T-helper 17 cell (primary cell): ENCODE results near the gene TIMM21. TPM values are rescaled to one million over a fixed set of nuclear protein-coding genes. Genes with fewer than 3 reads are reported as not detected.

Experiments used
- ATAC-seq: fragments of 150-1000 bp; cut with Tn5 transposase; 2 replicates; pipeline ENCODE4 v1.10.0; 2021; ENCODE audit warnings: mild to moderate bottlenecking, moderate library complexity
- DNase-seq, 3 donors: peaks; one replicate each; pipeline versions ENCODE4 v3.0.0 to v3.0.0-alpha.2; 2020 to 2021
- H3K9me3 ChIP-seq: one replicate; pipeline ENCODE4 v1.7.0; 2013; ENCODE audit warnings: low read length, mild to moderate bottlenecking; ENCODE audit not compliant: control insufficient read depth, poor library complexity, severe bottlenecking
- H3K27ac Mint-ChIP-seq: one replicate; pipeline ENCODE4 v1.8.0; 2022; ENCODE audit warnings: mild to moderate bottlenecking, moderate library complexity, mixed read lengths
- H3K27me3 Mint-ChIP-seq: one replicate; pipeline ENCODE4 v1.8.0; 2022; ENCODE audit warnings: mixed read lengths
- H3K36me3 Mint-ChIP-seq: one replicate; pipeline ENCODE4 v1.8.0; 2022; ENCODE audit warnings: low read depth, mixed read lengths
- H3K4me1 Mint-ChIP-seq: one replicate; pipeline ENCODE4 v1.8.0; 2022; ENCODE audit warnings: mild to moderate bottlenecking, mixed read lengths
- H3K4me3 Mint-ChIP-seq: one replicate; pipeline ENCODE4 v1.8.0; 2022; ENCODE audit warnings: mild to moderate bottlenecking, moderate library complexity, mixed read lengths
- total RNA-seq, 4 donors: library from RNA in 2 of 4; stranded (reverse) in 2 of 4; gene quantifications; one replicate each; pipeline ENCODE4 v1.2.3 and lab custom pipeline; 2022 to 2026

TIMM21 gene
- total RNA-seq, 2 donors from 2014 or later: 10.3 to 12.1 TPM

- ATAC-seq: no peak
- Mint-ChIP-seq H3K4me1 (peaks cover 30% of the 10 kb centered on the region), H3K4me3 (no peak overlapping the region), H3K27me3 (no peaks in the 10 kb centered on the region), H3K27ac (peak overlapping the region; percentile 72), H3K36me3 (peaks cover 12% of the 10 kb centered on the region)
- no peak for DNase-seq
- H3K9me3 ChIP-seq: no peaks in the 10 kb centered on the region
Observed at GRCh38 chr18:74153377-74153776, 5.1 kb downstream of the TIMM21 start.

GRCh38 chr18:74153793-74154192, 5.5 kb downstream of the TIMM21 start:
- DNase-seq (no peak), ATAC-seq (no peak)
- Mint-ChIP-seq H3K4me1 (peaks cover 27% of the 10 kb centered on the region), H3K27ac (no peak overlapping the region), H3K36me3 (peaks cover 12% of the 10 kb centered on the region), H3K4me3 (peak overlapping the region; percentile 41), H3K27me3 (no peaks in the 10 kb centered on the region)
- no peaks in the 10 kb centered on the region for H3K9me3 ChIP-seq

DNA sequence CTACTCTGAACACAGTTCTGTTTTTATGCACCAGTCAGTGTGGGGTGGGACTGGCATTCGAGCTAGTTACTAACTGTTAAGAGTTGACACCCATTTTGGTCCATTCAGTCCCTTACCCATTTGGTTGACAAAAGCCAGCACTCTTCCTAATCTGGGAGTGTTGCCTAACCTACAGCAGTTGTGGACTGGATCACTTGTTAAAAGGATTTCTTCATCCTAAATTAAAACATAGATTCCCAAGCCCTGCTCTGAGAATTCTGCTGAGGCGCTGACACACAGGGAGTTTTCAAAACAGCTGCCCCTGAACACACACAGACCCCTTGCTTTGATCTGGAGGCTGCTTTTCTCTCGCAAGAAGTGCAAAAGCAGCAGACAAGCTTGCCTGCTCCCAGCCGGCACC, 6.4 kb downstream of the TIMM21 start:
- DNase-seq: no peak
- no peak for ATAC-seq
- Mint-ChIP-seq H3K36me3 (peaks cover 12% of the 10 kb centered on the region), H3K27ac (no peak overlapping the region), H3K4me1 (peaks cover 21% of the 10 kb centered on the region), H3K4me3 (no peak overlapping the region), H3K27me3 (no peaks in the 10 kb centered on the region)
- no peaks in the 10 kb centered on the region for H3K9me3 ChIP-seq

GRCh38 chr18:74155276-74155675, 7.0 kb downstream of the TIMM21 start:
- DNase-seq: no peak
- Mint-ChIP-seq H3K4me3 (no peak overlapping the region), H3K4me1 (peaks cover 17% of the 10 kb centered on the region), H3K27me3 (no peaks in the 10 kb centered on the region), H3K36me3 (peaks cover 12% of the 10 kb centered on the region), H3K27ac (no peak overlapping the region)
- no peak for ATAC-seq
- no peaks in the 10 kb centered on the region for H3K9me3 ChIP-seq

DNA sequence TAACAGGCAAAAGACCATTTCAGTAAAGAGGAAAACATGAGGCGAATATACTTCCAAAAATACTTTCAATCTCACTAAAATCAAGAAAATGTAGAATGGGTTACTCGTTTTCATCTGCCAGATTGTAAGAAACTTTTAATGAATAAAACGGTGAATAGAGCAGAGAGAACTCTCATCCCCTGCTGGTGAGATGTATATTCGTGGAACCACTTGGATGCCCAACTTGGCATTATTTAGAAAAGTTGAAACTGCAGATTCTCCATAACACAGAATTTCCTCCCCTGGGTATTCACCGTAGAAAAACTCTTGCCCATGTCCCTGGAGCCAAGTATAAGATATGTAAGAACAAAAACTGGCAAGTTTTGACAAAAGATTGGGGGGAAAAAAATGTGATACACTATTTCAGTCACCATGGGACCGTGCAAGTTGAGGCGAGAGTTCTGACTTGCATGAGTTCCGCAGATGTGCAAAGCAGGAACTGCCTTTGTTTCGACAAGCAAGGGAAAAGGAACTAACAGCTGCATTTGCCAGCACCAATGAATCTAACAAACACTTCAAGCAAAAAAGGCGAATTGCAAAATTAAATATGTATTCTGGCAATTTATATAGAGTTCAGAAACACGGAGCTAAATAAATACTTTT, 14.8 kb downstream of the TIMM21 start:
- Mint-ChIP-seq H3K27me3 (peaks cover 21% of the 10 kb centered on the region), H3K36me3 (peaks cover 18% of the 10 kb centered on the region), H3K4me3 (no peak overlapping the region), H3K4me1 (peaks cover 2% of the 10 kb centered on the region), H3K27ac (peak overlapping the region; percentile 71)
- ATAC-seq: no peak
- no peaks in the 10 kb centered on the region for H3K9me3 ChIP-seq
- no peak for DNase-seq

DNA sequence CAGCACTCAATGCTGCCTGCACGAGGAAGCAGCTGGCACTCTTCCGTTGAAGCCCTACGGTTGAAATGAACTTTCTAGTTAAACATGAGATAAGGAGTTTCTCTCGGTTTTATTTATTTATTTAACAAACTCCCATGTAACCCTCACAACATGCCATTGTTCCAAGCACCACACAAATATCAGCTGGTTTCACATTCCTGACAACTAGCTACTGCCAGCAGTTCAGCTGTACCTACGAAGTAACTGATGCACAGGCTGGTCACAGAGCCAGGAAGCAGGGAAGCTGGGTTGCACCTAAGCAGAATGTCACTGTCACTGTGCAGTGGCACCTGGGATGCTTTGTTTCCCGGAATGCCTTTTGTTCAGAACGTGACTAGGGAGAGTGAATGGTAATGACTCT, 18.1 kb downstream of the TIMM21 start:
- H3K9me3 ChIP-seq: no peaks in the 10 kb centered on the region
- Mint-ChIP-seq H3K27ac (no peak overlapping the region), H3K4me3 (no peak overlapping the region), H3K27me3 (peaks cover 42% of the 10 kb centered on the region), H3K4me1 (peaks cover 2% of the 10 kb centered on the region), H3K36me3 (peaks cover 9% of the 10 kb centered on the region)
- ATAC-seq (no peak), DNase-seq (no peak)

- peak overlapping the region; percentile 61 for H3K27ac Mint-ChIP-seq
- no peak for ATAC-seq
- DNase-seq: no peak
- H3K4me1 Mint-ChIP-seq: peaks cover 13% of the 10 kb centered on the region
- H3K9me3 ChIP-seq: no peaks in the 10 kb centered on the region
- peaks cover 76% of the 10 kb centered on the region for H3K27me3 Mint-ChIP-seq
- H3K4me3 Mint-ChIP-seq: peak overlapping the region; percentile 49
- H3K36me3 Mint-ChIP-seq: no peaks in the 10 kb centered on the region
Observed at GRCh38 chr18:74171910-74172606, 23.7 kb downstream of the TIMM21 start.

DNA sequence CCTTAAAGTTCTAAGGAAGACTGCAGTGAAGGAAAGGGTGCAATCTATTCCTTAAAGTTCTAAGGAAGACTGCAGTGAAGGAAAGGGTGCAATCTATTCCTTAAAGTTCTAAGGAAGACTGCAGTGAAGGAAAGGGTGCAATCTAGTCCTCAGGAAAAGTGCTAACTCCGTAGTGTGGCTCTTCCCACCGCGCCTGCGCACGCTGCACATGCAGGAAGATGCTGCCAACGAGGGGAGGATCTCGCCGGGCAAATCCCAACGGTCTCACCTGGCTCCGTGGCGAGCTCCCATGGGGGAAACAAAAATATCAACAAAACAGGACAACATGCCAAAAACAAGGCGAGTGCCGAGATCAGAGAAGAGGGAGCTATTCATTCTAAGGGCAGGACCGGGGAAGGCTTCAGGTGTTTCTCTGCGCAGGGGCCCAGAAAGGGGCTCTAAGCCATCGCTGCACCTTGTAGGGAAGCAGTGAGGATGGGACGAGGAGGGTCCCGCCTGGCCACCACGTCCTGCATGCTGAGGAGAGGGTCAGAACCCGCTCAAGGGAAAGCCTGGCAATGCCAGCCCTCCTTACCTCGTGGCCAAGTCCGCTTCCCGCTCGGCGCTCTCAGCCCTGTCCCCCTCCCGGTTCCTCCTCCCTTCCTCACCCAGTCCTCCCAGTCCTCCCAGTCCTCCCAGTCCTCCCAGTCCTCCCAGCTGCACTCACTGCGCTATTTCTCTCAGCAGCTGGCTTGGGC, 24.5 kb downstream of the TIMM21 start:
- H3K36me3 Mint-ChIP-seq: no peaks in the 10 kb centered on the region
- H3K9me3 ChIP-seq: no peaks in the 10 kb centered on the region
- H3K4me1 Mint-ChIP-seq: peaks cover 13% of the 10 kb centered on the region
- peak overlapping the region; percentile 61 for H3K27ac Mint-ChIP-seq
- peaks cover 76% of the 10 kb centered on the region for H3K27me3 Mint-ChIP-seq
- H3K4me3 Mint-ChIP-seq: peak overlapping the region; percentile 36
- no peak for ATAC-seq
- no peak for DNase-seq

- no peak overlapping the region for H3K27ac Mint-ChIP-seq
Observed at GRCh38 chr18:74173434-74173750, 25.1 kb downstream of the TIMM21 start.

DNA sequence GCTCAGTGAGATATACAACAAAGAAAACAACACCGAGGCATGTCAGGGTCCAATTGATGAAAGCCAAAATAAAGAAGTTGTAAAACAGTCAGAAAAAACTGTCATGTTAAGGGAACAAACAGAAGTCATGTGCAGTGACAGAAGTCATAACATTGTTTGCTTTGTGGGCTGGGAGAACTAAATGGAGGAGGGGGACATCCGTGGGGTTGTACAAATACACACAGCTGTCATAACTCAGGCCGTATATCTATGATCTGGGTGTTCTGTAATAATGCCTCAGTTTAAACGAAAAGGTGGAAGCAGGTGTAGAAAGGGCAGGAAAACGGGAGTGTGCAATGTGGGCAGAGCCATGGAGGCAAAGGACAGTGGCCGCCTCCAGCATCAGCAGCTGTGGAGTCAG, 27.3 kb downstream of the TIMM21 start:
- Mint-ChIP-seq H3K27ac (no peak overlapping the region), H3K27me3 (peaks cover 71% of the 10 kb centered on the region), H3K4me1 (peaks cover 13% of the 10 kb centered on the region), H3K36me3 (no peaks in the 10 kb centered on the region), H3K4me3 (no peak overlapping the region)
- H3K9me3 ChIP-seq: no peaks in the 10 kb centered on the region
- no peak for DNase-seq
- no peak for ATAC-seq

More at GRCh38 chr18:74173434-74173750, 25.1 kb downstream of the TIMM21 start:
- Mint-ChIP-seq H3K36me3 (no peaks in the 10 kb centered on the region), H3K4me1 (peaks cover 13% of the 10 kb centered on the region), H3K4me3 (peak overlapping the region; percentile 36), H3K27me3 (peaks cover 76% of the 10 kb centered on the region)
- no peaks in the 10 kb centered on the region for H3K9me3 ChIP-seq
- ATAC-seq (no peak), DNase-seq (no peak)

GRCh38 chr18:74178884-74179283, 30.6 kb downstream of the TIMM21 start:
- no peaks in the 10 kb centered on the region for H3K36me3 Mint-ChIP-seq
- H3K27ac Mint-ChIP-seq: no peak overlapping the region
- no peak for ATAC-seq
- H3K27me3 Mint-ChIP-seq: peaks cover 80% of the 10 kb centered on the region
- H3K4me1 Mint-ChIP-seq: peaks cover 3% of the 10 kb centered on the region
- H3K4me3 Mint-ChIP-seq: no peak overlapping the region
- H3K9me3 ChIP-seq: no peaks in the 10 kb centered on the region
- DNase-seq: no peak

GRCh38 chr18:74179623-74180199, 31.4 kb downstream of the TIMM21 start:
- DNase-seq: no peak
- no peak for ATAC-seq
- H3K27ac Mint-ChIP-seq: no peak overlapping the region
- peaks cover 81% of the 10 kb centered on the region for H3K27me3 Mint-ChIP-seq
- no peaks in the 10 kb centered on the region for H3K9me3 ChIP-seq
- no peak overlapping the region for H3K4me3 Mint-ChIP-seq
- peaks cover 3% of the 10 kb centered on the region for H3K4me1 Mint-ChIP-seq
- no peaks in the 10 kb centered on the region for H3K36me3 Mint-ChIP-seq

DNA sequence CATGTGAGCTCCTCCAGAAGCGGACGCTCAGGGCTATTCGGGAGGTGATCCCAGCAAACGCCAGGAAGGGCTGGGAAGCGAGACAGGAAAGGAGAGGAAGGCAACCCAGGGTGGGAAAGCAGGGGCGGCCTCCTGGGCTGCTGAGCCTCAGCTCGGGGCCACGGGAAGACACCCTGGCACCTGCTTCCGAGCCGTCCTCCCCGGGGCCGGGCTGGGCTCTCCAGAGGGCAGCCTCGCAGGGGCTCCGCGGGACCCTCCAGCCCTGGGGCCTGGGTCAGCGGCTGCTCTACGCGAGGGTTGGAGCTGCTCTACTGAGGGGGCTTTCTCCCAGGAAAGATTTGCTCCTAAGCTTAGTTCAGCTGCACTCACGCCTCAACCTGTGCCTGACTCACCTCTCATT, 34.0 kb downstream of the TIMM21 start:
- DNase-seq (no peak), ATAC-seq (no peak)
- Mint-ChIP-seq H3K4me1 (peaks cover 3% of the 10 kb centered on the region), H3K27me3 (peaks cover 79% of the 10 kb centered on the region), H3K4me3 (no peak overlapping the region), H3K36me3 (no peaks in the 10 kb centered on the region), H3K27ac (no peak overlapping the region)
- no peaks in the 10 kb centered on the region for H3K9me3 ChIP-seq
